HCT116 (cell line): ENCODE results near the gene SPATA12. TPM values are rescaled to one million over a fixed set of nuclear protein-coding genes. Genes with fewer than 3 reads are reported as not detected.

Experiments used
- ATAC-seq: fragments of 200-7000 bp; cut with Tn5 transposase; 2 replicates; pipeline ENCODE4 v1.9.1; 2020; ENCODE audit warnings: mild to moderate bottlenecking, moderate library complexity
- BruUV-seq: library from RNA; stranded (reverse); fragments of 400-500 nt; replicated peaks from 2 replicates; lab custom pipeline; 2021; lab: Mats Ljungman, UMichigan
- CTCF ChIA-PET: fragments of 300-600 bp; sonication (Branson Sonifier 250); formaldehyde crosslinking; loops from one replicate; lab custom pipeline; 2021; ENCODE audit warnings: antibody characterized with exemption; lab: Charles Lee
- POLR2A ChIA-PET: fragments of 300-600, 350-600 bp; sonication (Branson Sonifier 250); formaldehyde crosslinking; loops from one replicate; lab custom pipeline; 2021; ENCODE audit warnings: antibody characterized with exemption; lab: Charles Lee
- RAD21 ChIA-PET, 2 experiments: fragments of 300-600 bp; sonication (Branson Sonifier 250); formaldehyde crosslinking; loops; one replicate each; lab custom pipeline; 2023; ENCODE audit warnings: low total read pairs in 2 of 2; ENCODE audit not compliant: uncharacterized antibody in 2 of 2, unreplicated experiment in 2 of 2, low non-redundant PET in 1 of 2; lab: Charles Lee
- DNase-seq: peaks from one replicate; pipeline ENCODE4 v3.0.0-alpha.2; 2010; ENCODE audit warnings: low read depth, low spot score
- H2AFZ ChIP-seq: fragments of 200-600 bp; shearing (Covaris generic), sonication (generic); 2 replicates; pipeline ENCODE4 v1.6.1; 2017; ENCODE audit warnings: low read depth, mixed run types, mixed read lengths, antibody characterized with exemption, low read length; ENCODE audit not compliant: poor library complexity, severe bottlenecking
- H3K27ac ChIP-seq: 2 replicates; pipeline ENCODE4 v1.5.1; 2012; ENCODE audit warnings: low read depth, low read length
- H3K27me3 ChIP-seq: fragments of 200-600 bp; sonication (generic); 2 replicates; pipeline ENCODE4 v1.6.1; 2016; ENCODE audit warnings: mixed run types, low read length, mixed read lengths; ENCODE audit not compliant: insufficient read depth
- H3K36me3 ChIP-seq, 2 experiments: fragments of 200-500 bp in 1 of 2; fragments of 200-600 bp in 1 of 2; sonication (Bioruptor generic) in 1 of 2; sonication (generic) in 1 of 2; 2 replicates each; pipeline versions ENCODE4 v1.5.1 to v1.6.1; 2014 to 2016; ENCODE audit warnings: low read length in 2 of 2, inconsistent platforms in 1 of 2, mixed read lengths in 1 of 2, mixed run types in 1 of 2; ENCODE audit not compliant: insufficient read depth in 2 of 2, control insufficient read depth in 1 of 2
- H3K4me1 ChIP-seq, 2 experiments: fragments of 200-600 bp in 1 of 2; sonication (generic) in 1 of 2; 2 replicates each; pipeline versions ENCODE4 v1.5.1 to v1.6.1; 2012 to 2017; ENCODE audit warnings: low read length in 2 of 2, inconsistent platforms in 1 of 2, mild to moderate bottlenecking in 1 of 2, mixed read lengths in 1 of 2, mixed run types in 1 of 2, moderate library complexity in 1 of 2; ENCODE audit not compliant: insufficient read depth in 2 of 2, control insufficient read depth in 1 of 2
- H3K4me2 ChIP-seq: fragments of 200-600 bp; sonication (generic); 2 replicates; pipeline ENCODE4 v1.6.1; 2017; ENCODE audit warnings: mixed run types, low read length, mixed read lengths
- H3K4me3 ChIP-seq, 2 experiments: fragments of 200-600 bp in 1 of 2; sonication (generic) in 1 of 2; replicated peaks in 1 of 2; 2 replicates each; pipeline ENCODE4 v1.5.1; 2011 to 2016; ENCODE audit warnings: low read length in 2 of 2, control low read depth in 1 of 2, low read depth in 1 of 2, mild to moderate bottlenecking in 1 of 2, mixed read lengths in 1 of 2, mixed run types in 1 of 2
- H3K79me2 ChIP-seq: fragments of 200-600 bp; sonication (generic); 2 replicates; pipeline ENCODE4 v1.6.1; 2017; ENCODE audit warnings: mild to moderate bottlenecking, mixed run types, low read length, moderate library complexity, mixed read lengths; ENCODE audit not compliant: insufficient read depth
- H3K9ac ChIP-seq: fragments of 200-600 bp; sonication (generic); 2 replicates; pipeline ENCODE4 v1.6.1; 2016; ENCODE audit warnings: low read length, mixed read lengths
- H3K9me2 ChIP-seq: fragments of 200-600 bp; sonication (generic), shearing (Covaris generic); 2 replicates; pipeline ENCODE4 v1.6.1; 2017; ENCODE audit warnings: mixed run types, mild to moderate bottlenecking, moderate library complexity; ENCODE audit not compliant: insufficient read depth
- H3K9me3 ChIP-seq, 2 experiments: fragments of 200-500 bp in 1 of 2; fragments of 200-600 bp in 1 of 2; sonication (Bioruptor generic) in 1 of 2; sonication (generic) in 1 of 2; 2 replicates each; pipeline ENCODE4 v1.6.1; 2014 to 2017; ENCODE audit warnings: low read length in 2 of 2, mixed read lengths in 2 of 2, inconsistent platforms in 1 of 2, low read depth in 1 of 2, mild to moderate bottlenecking in 1 of 2, mixed run types in 1 of 2, moderate library complexity in 1 of 2; ENCODE audit not compliant: control insufficient read depth in 1 of 2, insufficient read depth in 1 of 2
- H4K20me1 ChIP-seq: fragments of 200-600 bp; sonication (generic), shearing (Covaris generic); 2 replicates; pipeline ENCODE4 v1.6.1; 2017; ENCODE audit warnings: mixed run types, mild to moderate bottlenecking, moderate library complexity; ENCODE audit not compliant: insufficient read depth
- CEBPB ChIP-seq: IDR thresholded peaks from 2 replicates; pipeline ENCODE4 v1.6.1; 2012; ENCODE audit warnings: low read depth
- EZH2 ChIP-seq: fragments of 200-600 bp; sonication (generic); IDR thresholded peaks from 2 replicates; pipeline ENCODE4 v1.6.1; 2017; ENCODE audit warnings: antibody characterized with exemption, mixed run types
- FOSL1 ChIP-seq: IDR thresholded peaks from 2 replicates; pipeline ENCODE4 v1.6.1; 2012; ENCODE audit warnings: low read depth
- JUND ChIP-seq: IDR thresholded peaks from 2 replicates; pipeline ENCODE4 v1.6.1; 2012
- SIN3A ChIP-seq: IDR thresholded peaks from 2 replicates; pipeline ENCODE4 v1.6.1; 2012; ENCODE audit warnings: low read depth
- SRF ChIP-seq: IDR thresholded peaks from 2 replicates; pipeline ENCODE4 v1.6.1; 2012; ENCODE audit warnings: low read depth
- TCF7L2 ChIP-seq: IDR thresholded peaks from 2 replicates; pipeline ENCODE4 v1.7.0; 2011; ENCODE audit warnings: borderline replicate concordance, inconsistent platforms; ENCODE audit not compliant: insufficient read depth, insufficient read length; ENCODE audit errors: extremely low read depth
- YY1 ChIP-seq: IDR thresholded peaks from 2 replicates; pipeline ENCODE4 v1.6.1; 2011; ENCODE audit warnings: low read length, low read depth, moderate library complexity, mild to moderate bottlenecking; ENCODE audit not compliant: insufficient replicate concordance; ENCODE audit errors: extremely low read depth
- intact Hi-C: fragments of 100-400 bp; cut with micrococcal nuclease; formaldehyde crosslinking; loops from 2 replicates; pipeline ENCODE4 v1.10.0; 2022
- total RNA-seq: library from RNA; stranded (reverse); gene quantifications from one replicate; pipeline ENCODE4 v1.2.1, GENCODE V29; 2021; ENCODE audit not compliant: unreplicated experiment
- TF ChIP-seq, protein P1 (sequence below): IDR thresholded peaks from 2 replicates; pipeline ENCODE4 v1.6.1; 2012; ENCODE audit warnings: low read depth
- TF ChIP-seq, protein P2 (sequence below): IDR thresholded peaks from 2 replicates; pipeline ENCODE4 v1.6.1; 2012
- TF ChIP-seq, protein P3 (sequence below), 3 experiments: fragments of 200-600 bp in 1 of 3; sonication (generic) in 1 of 3; IDR thresholded peaks in 2 of 3; conservative IDR thresholded peaks in 1 of 3; 2 replicates each; pipeline ENCODE4 v1.5.1; 2012 to 2017; ENCODE audit warnings: low read depth in 2 of 3, low read length in 2 of 3, antibody characterized with exemption in 1 of 3, borderline replicate concordance in 1 of 3, control low read depth in 1 of 3, mild to moderate bottlenecking in 1 of 3, mixed read lengths in 1 of 3, mixed run types in 1 of 3, moderate library complexity in 1 of 3; ENCODE audit not compliant: insufficient read depth in 1 of 3

The SPATA12 gene
- total RNA-seq, 1 experiment from 2014 or later = 0.22 TPM

DNA sequence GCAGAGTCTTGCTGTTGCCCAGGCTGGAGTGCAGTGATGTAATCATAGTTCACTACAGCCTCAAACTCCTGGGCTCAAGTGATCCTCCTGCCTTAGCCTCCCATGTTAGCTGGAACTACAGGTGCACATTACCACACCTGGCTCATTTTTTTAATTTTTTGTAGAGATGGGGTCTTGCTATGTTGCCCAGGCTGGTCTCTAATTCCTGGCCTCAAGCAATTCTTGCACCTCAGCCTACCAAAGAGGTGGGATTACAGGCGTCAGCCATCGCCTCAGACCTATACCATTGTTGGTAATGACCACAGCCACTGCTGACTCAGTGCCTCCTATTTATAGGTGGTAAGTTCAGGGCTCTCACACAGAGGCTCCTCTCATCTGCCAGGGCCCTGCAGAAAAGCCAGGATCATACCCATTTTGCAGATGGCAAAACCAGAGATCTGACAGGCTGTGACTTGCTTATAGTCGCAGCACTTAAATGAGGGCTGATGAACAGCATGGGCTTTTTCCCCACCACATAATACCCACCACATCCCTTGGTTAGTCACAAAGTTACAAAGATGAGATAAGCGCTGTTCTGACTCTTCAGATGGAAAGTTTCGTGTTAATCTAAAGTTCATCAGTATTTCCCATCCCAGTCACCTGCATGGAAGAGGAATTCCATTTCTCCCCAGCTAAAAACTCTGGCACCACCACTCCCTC lies 21.8 kb upstream of the SPATA12 start:
- H3K27ac ChIP-seq = no peak overlapping the region
- no peaks in the 10 kb centered on the region for H3K9me3 ChIP-seq
- TF ChIP-seq, protein P1, sequence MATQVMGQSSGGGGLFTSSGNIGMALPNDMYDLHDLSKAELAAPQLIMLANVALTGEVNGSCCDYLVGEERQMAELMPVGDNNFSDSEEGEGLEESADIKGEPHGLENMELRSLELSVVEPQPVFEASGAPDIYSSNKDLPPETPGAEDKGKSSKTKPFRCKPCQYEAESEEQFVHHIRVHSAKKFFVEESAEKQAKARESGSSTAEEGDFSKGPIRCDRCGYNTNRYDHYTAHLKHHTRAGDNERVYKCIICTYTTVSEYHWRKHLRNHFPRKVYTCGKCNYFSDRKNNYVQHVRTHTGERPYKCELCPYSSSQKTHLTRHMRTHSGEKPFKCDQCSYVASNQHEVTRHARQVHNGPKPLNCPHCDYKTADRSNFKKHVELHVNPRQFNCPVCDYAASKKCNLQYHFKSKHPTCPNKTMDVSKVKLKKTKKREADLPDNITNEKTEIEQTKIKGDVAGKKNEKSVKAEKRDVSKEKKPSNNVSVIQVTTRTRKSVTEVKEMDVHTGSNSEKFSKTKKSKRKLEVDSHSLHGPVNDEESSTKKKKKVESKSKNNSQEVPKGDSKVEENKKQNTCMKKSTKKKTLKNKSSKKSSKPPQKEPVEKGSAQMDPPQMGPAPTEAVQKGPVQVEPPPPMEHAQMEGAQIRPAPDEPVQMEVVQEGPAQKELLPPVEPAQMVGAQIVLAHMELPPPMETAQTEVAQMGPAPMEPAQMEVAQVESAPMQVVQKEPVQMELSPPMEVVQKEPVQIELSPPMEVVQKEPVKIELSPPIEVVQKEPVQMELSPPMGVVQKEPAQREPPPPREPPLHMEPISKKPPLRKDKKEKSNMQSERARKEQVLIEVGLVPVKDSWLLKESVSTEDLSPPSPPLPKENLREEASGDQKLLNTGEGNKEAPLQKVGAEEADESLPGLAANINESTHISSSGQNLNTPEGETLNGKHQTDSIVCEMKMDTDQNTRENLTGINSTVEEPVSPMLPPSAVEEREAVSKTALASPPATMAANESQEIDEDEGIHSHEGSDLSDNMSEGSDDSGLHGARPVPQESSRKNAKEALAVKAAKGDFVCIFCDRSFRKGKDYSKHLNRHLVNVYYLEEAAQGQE = no peak
- no peak for TF ChIP-seq YY1
- TF ChIP-seq JUND = no peak
- no peak for TF ChIP-seq CEBPB
- TF ChIP-seq, protein P2, sequence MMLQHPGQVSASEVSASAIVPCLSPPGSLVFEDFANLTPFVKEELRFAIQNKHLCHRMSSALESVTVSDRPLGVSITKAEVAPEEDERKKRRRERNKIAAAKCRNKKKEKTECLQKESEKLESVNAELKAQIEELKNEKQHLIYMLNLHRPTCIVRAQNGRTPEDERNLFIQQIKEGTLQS = no peak
- no peak for TF ChIP-seq SIN3A
- TF ChIP-seq, protein P3, sequence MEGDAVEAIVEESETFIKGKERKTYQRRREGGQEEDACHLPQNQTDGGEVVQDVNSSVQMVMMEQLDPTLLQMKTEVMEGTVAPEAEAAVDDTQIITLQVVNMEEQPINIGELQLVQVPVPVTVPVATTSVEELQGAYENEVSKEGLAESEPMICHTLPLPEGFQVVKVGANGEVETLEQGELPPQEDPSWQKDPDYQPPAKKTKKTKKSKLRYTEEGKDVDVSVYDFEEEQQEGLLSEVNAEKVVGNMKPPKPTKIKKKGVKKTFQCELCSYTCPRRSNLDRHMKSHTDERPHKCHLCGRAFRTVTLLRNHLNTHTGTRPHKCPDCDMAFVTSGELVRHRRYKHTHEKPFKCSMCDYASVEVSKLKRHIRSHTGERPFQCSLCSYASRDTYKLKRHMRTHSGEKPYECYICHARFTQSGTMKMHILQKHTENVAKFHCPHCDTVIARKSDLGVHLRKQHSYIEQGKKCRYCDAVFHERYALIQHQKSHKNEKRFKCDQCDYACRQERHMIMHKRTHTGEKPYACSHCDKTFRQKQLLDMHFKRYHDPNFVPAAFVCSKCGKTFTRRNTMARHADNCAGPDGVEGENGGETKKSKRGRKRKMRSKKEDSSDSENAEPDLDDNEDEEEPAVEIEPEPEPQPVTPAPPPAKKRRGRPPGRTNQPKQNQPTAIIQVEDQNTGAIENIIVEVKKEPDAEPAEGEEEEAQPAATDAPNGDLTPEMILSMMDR (IDR thresholded peaks at IDR 0.05 in 2 of 3, conservative IDR thresholded peaks at IDR 0.05 in 1 of 3; ENCODE audit: borderline replicate concordance in 1 of 3, insufficient read depth in 1 of 3, low read depth in 2 of 3, low read length in 2 of 3) = no peak
- TF ChIP-seq SRF = no peak
- no peak for TF ChIP-seq TCF7L2
- TF ChIP-seq EZH2 = no peak
- no peak for TF ChIP-seq FOSL1
- H2AFZ ChIP-seq = no peak overlapping the region
- BruUV-seq = no TSS peak
- no peak overlapping the region for H3K4me2 ChIP-seq
- no peaks in the 10 kb centered on the region for H3K27me3 ChIP-seq
- peaks cover 18% of the 10 kb centered on the region for H3K79me2 ChIP-seq
- DNase-seq (no peak), ATAC-seq (no peak)
- H3K4me1 ChIP-seq = peaks cover 4 to 18% of the 10 kb centered on the region in 2 experiments; a peak in 2 of 4 replicates
- H4K20me1 ChIP-seq = no peaks in the 10 kb centered on the region
- no peaks in the 10 kb centered on the region for H3K9me2 ChIP-seq
- POLR2A ChIA-PET = no interaction called here
- H3K4me3 ChIP-seq = no peak overlapping the region
- no peaks in the 10 kb centered on the region for H3K36me3 ChIP-seq
- CTCF ChIA-PET = no interaction called here
- no peak overlapping the region for H3K9ac ChIP-seq
- intact Hi-C loops = no loop called here
- RAD21 ChIA-PET = no interaction called here
